Testis (tissue), 3 donors: ENCODE results near the gene PER1. TPM values are rescaled to one million over a fixed set of nuclear protein-coding genes. Genes with fewer than 3 reads are reported as not detected.

Experiments used
- DNase-seq: peaks from one replicate; pipeline ENCODE4 v3.0.0-alpha.2; 2019
- H3K27ac ChIP-seq, 2 donors: fragments of 200-600 bp; sonication (generic); one replicate each; pipeline ENCODE4 v1.5.1; 2019
- H3K27me3 ChIP-seq: fragments of 200-600 bp; sonication (generic); one replicate; pipeline ENCODE4 v1.5.1; 2019
- H3K36me3 ChIP-seq: fragments of 200-600 bp; sonication (generic); one replicate; pipeline ENCODE4 v1.5.1; 2017; ENCODE audit warnings: low read depth; ENCODE audit errors: missing control alignments
- H3K4me1 ChIP-seq: fragments of 200-600 bp; sonication (generic); one replicate; pipeline ENCODE4 v1.5.1; 2019
- H3K4me3 ChIP-seq, 2 donors: fragments of 200-600 bp; sonication (generic); one replicate each; pipeline ENCODE4 v1.5.1; 2017 to 2019
- H3K9me3 ChIP-seq: fragments of 200-600 bp; sonication (generic); one replicate; pipeline ENCODE4 v1.5.1; 2017
- CTCF ChIP-seq, 3 experiments: fragments of 450-650 bp in 2 of 3; fragments of 200-600 bp in 1 of 3; sonication (generic) in 1 of 3; IDR thresholded peaks; one replicate each; pipeline ENCODE4 v1.5.1; 2016 to 2019; ENCODE audit warnings: antibody characterized with exemption in 3 of 3, mild to moderate bottlenecking in 2 of 3, moderate library complexity in 1 of 3
- POLR2A ChIP-seq: fragments of 450-650 bp; IDR thresholded peaks from one replicate; pipeline ENCODE4 v1.6.1; 2017; ENCODE audit warnings: antibody characterized with exemption, mild to moderate bottlenecking, moderate library complexity
- WGBS, 2 donors: methylation state at CpG; one replicate each; pipeline ENCODE4 v1.1.5; 2018; 5-methylcytosine and 5-hydroxymethylcytosine counted together
- intact Hi-C: fragments of 100-400 bp; cut with DNase I; formaldehyde crosslinking; loops from one replicate; pipeline ENCODE4 v1.15.1; 2023; ENCODE audit warnings: low total_unique reads
- polyA plus RNA-seq: library from polyadenylated mRNA; stranded (reverse); fragments of 350-450 nt; fragmentation: Illumina TruSeq; extraction: RNeasy Lipid Tissue Mini Kit (QIAGEN cat#74804); gene quantifications from one replicate; pipeline ENCODE4 v1.2.3, GENCODE V29; 2014; ENCODE audit warnings: low read depth, low replicate concordance; ENCODE audit not compliant: insufficient read depth
- total RNA-seq, 2 donors: library from RNA; depleted of rRNA; stranded (reverse); fragments of >200 nt; gene quantifications; one replicate each; pipeline ENCODE4 v1.2.3, GENCODE V29; 2016

Gene PER1
- total and polyA plus RNA-seq, 3 donors from 2014 or later = 55.1 to 119 (median 96.0) TPM

- DNase-seq = no peak
- H3K4me1 ChIP-seq = peaks cover 30% of the 10 kb centered on the region
These were observed 34.0 kb downstream of the PER1 start, which contains the start of gene ALOXE3 for GRCh38 chr17:8117980-8118768. Gene ALOXE3, minus strand, starts transcription at chr17:8118514. Its CDS starts 524 bp downstream, at chr17:8117990.

GRCh38 chr17:8117367-8117979 is 34.7 kb downstream of the PER1 start:
- Histone ChIP-seq H3K27me3 (no peaks in the 10 kb centered on the region), H3K9me3 (no peaks in the 10 kb centered on the region), H3K27ac (no peak overlapping the region), H3K36me3 (no peaks in the 10 kb centered on the region), H3K4me3 (peak overlapping the region in 1 of 2 donors; percentile 62), H3K4me1 (peaks cover 26% of the 10 kb centered on the region)
- TF ChIP-seq CTCF (IDR thresholded peaks at IDR 0.05) (no peak), POLR2A (no peak)
- no peak for DNase-seq
- intact Hi-C loops = no loop called here
- WGBS, 2 donors = 12% methylated on average over 7 to 18 of the region's 18 CpGs

More at GRCh38 chr17:8117980-8118768, 34.0 kb downstream of the PER1 start, which contains the start of gene ALOXE3:
- Histone ChIP-seq H3K4me3 (peak within 1 kb of the TSS; percentile 55 to 62), H3K27me3 (no peaks in the 10 kb centered on the region), H3K9me3 (no peaks in the 10 kb centered on the region), H3K27ac (peak within 1 kb of the TSS; percentile 69 to 81), H3K36me3 (no peaks in the 10 kb centered on the region)
- WGBS, 2 donors = 1% methylated on average over 15 to 32 of the region's 33 CpGs
- TF ChIP-seq POLR2A = no peak
- intact Hi-C loops = no loop called here

DNA sequence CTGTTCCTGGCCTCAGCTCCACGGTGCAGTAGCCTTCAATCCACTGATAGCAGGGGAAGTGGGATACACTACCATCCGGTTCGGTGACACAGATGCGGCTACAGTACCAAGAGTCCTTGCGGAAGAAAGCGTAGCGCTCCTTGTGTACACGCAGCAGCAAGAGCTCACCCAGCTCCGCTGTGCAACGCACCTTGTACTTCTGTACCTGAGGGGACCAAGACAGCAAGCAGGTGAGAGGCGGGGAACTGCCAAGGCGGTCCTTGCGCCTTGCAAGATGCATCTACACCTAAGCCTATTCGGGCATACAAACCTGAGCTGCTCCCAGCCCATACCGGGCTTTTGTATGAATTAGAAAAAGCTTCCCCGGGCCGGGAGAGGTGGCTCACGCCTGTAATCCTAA is 35.4 kb downstream of the PER1 start:
- no peak for DNase-seq
- H3K27me3 ChIP-seq = no peaks in the 10 kb centered on the region
- intact Hi-C loops = no loop called here
- H3K9me3 ChIP-seq = no peaks in the 10 kb centered on the region
- H3K27ac ChIP-seq = no peak overlapping the region
- no peak overlapping the region for H3K4me3 ChIP-seq
- TF ChIP-seq POLR2A (no peak), CTCF (IDR thresholded peaks at IDR 0.05) (no peak)
- H3K36me3 ChIP-seq = no peaks in the 10 kb centered on the region
- 37 to 53% methylated on average over 18 of the region's 18 CpGs for WGBS, 2 donors
- peaks cover 26% of the 10 kb centered on the region for H3K4me1 ChIP-seq

DNA sequence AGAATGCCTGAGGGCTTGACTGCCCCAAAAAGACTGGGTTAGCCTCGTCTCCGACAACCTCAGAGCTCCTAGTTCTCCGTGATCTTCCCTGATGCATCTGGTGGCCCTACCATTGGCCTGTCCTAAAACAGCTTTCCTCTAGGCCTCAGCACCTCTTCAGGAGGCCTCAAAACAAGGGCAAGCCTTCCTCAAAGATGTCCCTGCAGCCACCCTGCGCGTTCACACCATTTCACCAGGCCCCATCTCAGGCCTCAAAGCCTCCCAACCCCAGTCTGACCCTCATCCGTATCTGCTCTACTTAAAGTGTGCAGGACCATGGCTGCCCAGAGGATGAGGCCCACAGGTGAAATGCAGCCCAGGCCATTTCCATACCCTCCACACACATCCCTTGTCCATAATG is 41.3 kb downstream of the PER1 start:
- Histone ChIP-seq H3K4me1 (peaks cover 7% of the 10 kb centered on the region), H3K27ac (no peak overlapping the region), H3K36me3 (no peaks in the 10 kb centered on the region), H3K9me3 (no peaks in the 10 kb centered on the region), H3K27me3 (no peaks in the 10 kb centered on the region), H3K4me3 (no peak overlapping the region)
- DNase-seq = no peak
- TF ChIP-seq CTCF (IDR thresholded peaks at IDR 0.05) (no peak), POLR2A (no peak)
- WGBS, 2 donors = 85 to 86% methylated on average over 6 of the region's 6 CpGs
- intact Hi-C loops = no loop called here

- TF ChIP-seq CTCF (IDR thresholded peaks at IDR 0.05) = no peak
- TF ChIP-seq POLR2A = no peak
- no peak for DNase-seq
- 23 to 33% methylated on average over 7 to 10 of the region's 10 CpGs for WGBS, 2 donors
- H3K27ac ChIP-seq = no peak overlapping the region
- H3K9me3 ChIP-seq = no peaks in the 10 kb centered on the region
- no peaks in the 10 kb centered on the region for H3K36me3 ChIP-seq
- H3K4me1 ChIP-seq = peaks cover 7% of the 10 kb centered on the region
- H3K4me3 ChIP-seq = peak overlapping the region in 1 of 2 donors; percentile 32
- intact Hi-C loops = no loop called here
- H3K27me3 ChIP-seq = no peaks in the 10 kb centered on the region
These were observed 41.8 kb downstream of the PER1 start for GRCh38 chr17:8110456-8110804.
